IPS DF 6.9 (cell line): ENCODE data around the gene B3GNT7.
A peak's percentile ranks its signal among the peaks of the same experiment; 100 is the strongest.
"Not testable (repeated sequence)": the region's sequence is repeated elsewhere in the genome, so short reads cannot be mapped to it uniquely, and the experiment has no call there.

Experiments
- DNase-seq: peaks from one replicate; pipeline ENCODE4 v3.0.0-alpha.2; 2013; ENCODE audit warnings: low read depth, low spot score
- H3K27ac ChIP-seq: one replicate; pipeline ENCODE4 v1.5.1; 2013; ENCODE audit warnings: low read length, control low read depth
- H3K27me3 ChIP-seq: 2 replicates; pipeline ENCODE4 v1.6.1; 2013; ENCODE audit warnings: mild to moderate bottlenecking, low read length; ENCODE audit not compliant: control insufficient read depth, insufficient read depth
- H3K36me3 ChIP-seq: 2 replicates; pipeline ENCODE4 v1.6.1; 2013; ENCODE audit warnings: low read length; ENCODE audit not compliant: control insufficient read depth, insufficient read depth
- H3K4me1 ChIP-seq: 2 replicates; pipeline ENCODE4 v1.6.1; 2013; ENCODE audit warnings: low read length; ENCODE audit not compliant: control insufficient read depth, insufficient read depth
- H3K4me3 ChIP-seq: 2 replicates; pipeline ENCODE4 v1.5.1; 2013; ENCODE audit warnings: mild to moderate bottlenecking, low read length
- H3K9me3 ChIP-seq: 2 replicates; pipeline ENCODE4 v1.6.1; 2013; ENCODE audit warnings: low read length, inconsistent platforms; ENCODE audit not compliant: control insufficient read depth, insufficient read depth
- WGBS: extraction: QIAGEN DNeasy Blood & Tissue Kit; methylation state at CpG from one replicate; pipeline ENCODE4 v1.1.7; 2013; ENCODE audit warnings: mixed read lengths, missing lambda C conversion rate; ENCODE audit not compliant: insufficient read length, insufficient coverage; 5-methylcytosine and 5-hydroxymethylcytosine counted together

B3GNT7 gene

DNA sequence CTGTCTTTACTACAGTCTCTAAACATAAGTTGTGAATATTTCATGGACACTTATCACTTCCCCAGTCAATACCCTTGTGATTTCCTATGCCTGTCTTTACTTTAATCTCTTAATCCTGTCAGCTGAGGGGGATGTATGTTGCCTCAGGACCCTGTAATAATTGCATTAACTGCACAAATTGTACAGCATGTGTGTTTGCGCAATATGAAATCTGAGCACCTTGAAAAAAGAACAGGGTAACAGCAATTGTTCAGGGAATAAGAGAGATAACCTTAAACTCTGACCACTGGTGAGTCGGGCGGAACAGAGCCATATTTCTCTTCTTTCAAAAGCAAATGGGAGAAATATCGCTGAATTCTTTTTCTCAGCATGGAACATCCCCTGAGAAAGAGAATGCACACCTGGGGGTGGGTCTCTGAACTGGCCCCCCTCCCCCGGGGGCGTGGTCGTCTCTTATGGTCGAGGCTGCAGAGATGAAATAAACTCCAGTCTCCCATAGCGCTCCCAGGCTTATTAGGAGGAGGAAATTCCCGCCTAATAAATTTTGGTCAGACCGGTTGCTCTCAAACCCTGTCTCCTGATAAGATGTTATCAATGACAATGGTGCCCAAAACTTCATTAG lies 19.4 kb upstream of the B3GNT7 start:
- DNase-seq, H3K36me3 ChIP-seq, H3K27ac ChIP-seq, H3K9me3 ChIP-seq, H3K4me1 ChIP-seq, H3K27me3 ChIP-seq, H3K4me3 ChIP-seq: not testable (repeated sequence)
- no CpG with 5 or more reads among the region's 11 CpGs for WGBS

DNA sequence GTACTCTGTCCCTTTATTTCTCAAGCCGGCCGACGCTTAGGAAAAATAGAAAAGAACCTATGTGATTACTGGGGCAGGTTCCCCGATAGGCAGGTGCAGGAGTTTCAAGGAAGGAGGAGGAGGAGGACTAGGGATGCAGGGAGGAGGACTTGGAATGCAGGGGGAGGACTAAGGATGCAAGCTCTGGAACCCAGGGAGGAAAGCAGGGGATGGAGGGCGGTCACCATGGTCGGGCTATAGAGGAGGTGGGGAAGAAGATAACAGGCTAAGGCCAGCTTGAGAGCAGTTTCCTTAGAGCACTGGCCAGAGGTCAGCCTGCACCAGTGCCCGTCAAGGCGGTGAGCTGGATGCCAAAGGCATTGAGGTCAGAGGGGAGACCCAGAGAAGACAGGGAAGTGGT lies 18.7 kb upstream of the B3GNT7 start:
- WGBS, result no CpG with 5 or more reads among the region's 8 CpGs
- no peaks in the 10 kb centered on the region for H3K36me3 ChIP-seq
- no peaks in the 10 kb centered on the region for H3K27me3 ChIP-seq
- DNase-seq, result no peak
- H3K4me1 ChIP-seq, result peaks cover 4% of the 10 kb centered on the region
- H3K9me3 ChIP-seq, result no peaks in the 10 kb centered on the region
- no peak overlapping the region for H3K4me3 ChIP-seq
- H3K27ac ChIP-seq, result peak overlapping the region; percentile 75

DNA sequence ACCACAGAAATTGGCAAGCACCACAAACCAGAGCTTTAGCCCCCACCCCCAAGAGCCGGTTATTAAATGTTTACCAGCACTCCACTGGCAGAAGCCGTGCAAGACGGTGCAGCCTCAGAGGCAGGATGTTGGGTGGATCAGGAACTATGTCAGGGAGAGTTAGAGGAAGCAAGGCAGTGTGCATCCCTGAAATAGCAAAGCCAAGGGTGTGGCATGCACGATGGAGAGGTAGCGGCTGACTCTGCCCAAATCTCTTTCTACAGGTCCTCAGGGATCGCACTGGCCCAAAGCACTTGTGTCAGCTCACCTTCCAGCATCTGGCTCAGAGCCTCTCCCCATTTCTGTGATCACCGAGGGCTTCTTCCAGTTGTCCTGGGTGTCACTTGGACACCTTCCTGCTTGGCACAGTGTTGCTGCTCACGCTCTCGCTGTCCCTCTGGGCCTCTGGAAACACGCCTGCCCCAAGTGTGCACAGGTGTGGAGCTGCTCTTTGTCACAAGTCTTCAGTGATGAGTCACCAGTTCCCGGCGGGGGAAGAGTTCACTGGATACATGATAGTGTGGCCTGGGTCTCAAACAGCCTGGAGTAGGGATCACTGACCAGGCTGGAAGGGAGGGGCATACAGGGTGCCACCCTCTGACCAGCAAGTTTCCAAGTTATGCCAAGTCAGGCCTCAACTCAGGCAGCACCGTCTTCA lies 17.3 kb upstream of the B3GNT7 start:
- Histone ChIP-seq H3K27ac (no peak overlapping the region), H3K4me3 (no peak overlapping the region), H3K27me3 (no peaks in the 10 kb centered on the region), H3K4me1 (peaks cover 4% of the 10 kb centered on the region), H3K9me3 (no peaks in the 10 kb centered on the region), H3K36me3 (no peaks in the 10 kb centered on the region)
- DNase-seq, result no peak
- no CpG with 5 or more reads among the region's 13 CpGs for WGBS

GRCh38 chr2:231379266-231380215 lies 16.0 kb upstream of the B3GNT7 start:
- H3K36me3 ChIP-seq, result no peaks in the 10 kb centered on the region
- WGBS, result no CpG with 5 or more reads among the region's 21 CpGs
- no peak overlapping the region for H3K4me3 ChIP-seq
- H3K27me3 ChIP-seq, result no peaks in the 10 kb centered on the region
- H3K27ac ChIP-seq, result no peak overlapping the region
- no peak for DNase-seq
- no peaks in the 10 kb centered on the region for H3K9me3 ChIP-seq
- peaks cover 4% of the 10 kb centered on the region for H3K4me1 ChIP-seq

DNA sequence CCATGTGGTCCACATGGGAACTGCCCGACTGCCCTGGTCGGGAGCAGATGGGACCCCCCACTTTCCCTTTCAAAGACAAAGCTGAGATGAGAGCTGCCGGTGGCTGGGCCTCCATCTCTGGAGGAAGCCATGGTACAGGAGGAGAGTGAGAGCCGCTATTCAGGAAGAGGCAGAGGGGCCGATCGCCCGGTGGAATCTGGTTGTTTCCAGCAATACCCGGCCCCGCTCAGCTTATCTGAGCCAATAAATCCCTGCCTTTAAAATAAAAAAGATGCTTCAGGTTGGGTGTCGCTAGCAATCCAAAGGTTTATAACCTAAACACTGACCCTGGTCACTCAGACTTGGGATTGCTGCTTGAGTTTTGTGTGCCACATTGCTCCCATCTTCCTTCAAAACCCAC lies 15.2 kb upstream of the B3GNT7 start:
- H3K27me3 ChIP-seq, result no peaks in the 10 kb centered on the region
- DNase-seq, result no peak
- WGBS, result no CpG with 5 or more reads among the region's 10 CpGs
- no peaks in the 10 kb centered on the region for H3K36me3 ChIP-seq
- H3K9me3 ChIP-seq, result no peaks in the 10 kb centered on the region
- no peak overlapping the region for H3K4me3 ChIP-seq
- peaks cover 4% of the 10 kb centered on the region; the same call in 1 of the 2 replicates for H3K4me1 ChIP-seq
- no peak overlapping the region for H3K27ac ChIP-seq

DNA sequence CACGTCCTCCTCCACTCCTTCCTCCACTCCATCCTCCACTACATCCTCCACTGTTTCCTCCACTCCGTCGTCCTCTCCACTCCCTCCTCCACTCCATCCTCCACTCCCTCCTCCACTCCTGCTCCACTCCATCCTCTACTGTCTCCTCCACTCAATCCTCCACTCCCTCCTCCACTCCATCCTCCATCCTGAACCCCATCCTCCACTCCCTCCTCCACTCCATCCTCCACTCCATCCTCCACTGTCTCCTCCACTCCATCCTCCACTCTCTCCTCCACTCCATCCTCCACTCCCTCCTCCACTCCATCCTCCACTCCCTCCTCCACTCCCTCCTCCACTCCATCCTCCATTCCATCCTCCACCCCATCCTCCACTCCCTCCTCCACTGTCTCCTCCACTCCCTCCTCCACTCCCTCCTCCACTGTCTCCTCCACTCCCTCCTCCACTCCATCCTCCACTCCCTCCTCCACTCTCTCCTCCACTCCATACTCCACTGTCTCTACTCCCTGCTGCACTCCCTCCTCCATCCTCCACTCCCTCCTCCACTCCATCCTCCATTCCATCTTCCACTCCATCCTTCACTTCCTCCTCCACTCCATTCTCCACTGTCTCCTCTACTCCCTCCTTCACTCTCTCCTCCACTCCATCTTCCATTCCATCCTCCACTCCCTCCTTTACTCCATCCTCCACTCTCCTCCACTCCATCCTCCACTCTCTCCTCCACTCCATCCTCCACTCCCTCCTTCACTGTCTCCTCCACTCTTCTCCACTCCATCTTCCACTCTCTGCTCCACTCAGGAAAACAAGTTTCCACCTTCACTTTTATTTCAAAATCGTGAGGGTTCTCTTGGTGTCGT lies 14.3 kb upstream of the B3GNT7 start:
- Histone ChIP-seq H3K9me3 (no peaks in the 10 kb centered on the region), H3K4me3 (no peak overlapping the region), H3K4me1 (peaks cover 4% of the 10 kb centered on the region; the same call in 1 of the 2 replicates), H3K27me3 (no peaks in the 10 kb centered on the region), H3K27ac (no peak overlapping the region), H3K36me3 (no peaks in the 10 kb centered on the region; the same call in 1 of the 2 replicates)
- WGBS, result 100% methylated on average over 2 of the region's 5 CpGs
- DNase-seq, result no peak

DNA sequence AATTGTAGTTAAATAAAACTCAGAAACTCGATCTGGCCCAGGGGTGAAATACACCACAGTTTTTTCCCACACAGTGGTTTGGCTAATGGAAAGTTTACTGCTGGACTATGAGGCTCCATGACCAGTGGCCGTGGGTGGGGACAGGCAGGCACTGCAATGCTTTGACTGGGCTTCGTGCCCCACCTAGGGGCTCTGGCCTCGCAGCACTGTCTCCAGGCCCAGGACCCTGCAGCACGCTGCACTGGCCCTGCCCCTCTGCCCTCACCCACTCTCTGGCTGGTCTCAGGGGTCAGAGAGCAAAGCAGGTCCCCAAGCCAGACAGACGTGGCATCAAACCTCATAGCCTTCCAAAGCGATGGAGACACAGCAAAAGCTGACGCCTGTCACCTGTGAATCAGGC lies 13.4 kb upstream of the B3GNT7 start:
- Histone ChIP-seq H3K27ac (no peak overlapping the region), H3K9me3 (no peaks in the 10 kb centered on the region), H3K36me3 (no peaks in the 10 kb centered on the region; the same call in 1 of the 2 replicates), H3K27me3 (no peaks in the 10 kb centered on the region), H3K4me3 (no peak overlapping the region), H3K4me1 (0 out of 2 replicates have a peak, but pooled peaks cover under 1% of the 10 kb centered on the region)
- no peak for DNase-seq
- whole genome bisulfite sequencing, result no CpG with 5 or more reads among the region's 8 CpGs

DNA sequence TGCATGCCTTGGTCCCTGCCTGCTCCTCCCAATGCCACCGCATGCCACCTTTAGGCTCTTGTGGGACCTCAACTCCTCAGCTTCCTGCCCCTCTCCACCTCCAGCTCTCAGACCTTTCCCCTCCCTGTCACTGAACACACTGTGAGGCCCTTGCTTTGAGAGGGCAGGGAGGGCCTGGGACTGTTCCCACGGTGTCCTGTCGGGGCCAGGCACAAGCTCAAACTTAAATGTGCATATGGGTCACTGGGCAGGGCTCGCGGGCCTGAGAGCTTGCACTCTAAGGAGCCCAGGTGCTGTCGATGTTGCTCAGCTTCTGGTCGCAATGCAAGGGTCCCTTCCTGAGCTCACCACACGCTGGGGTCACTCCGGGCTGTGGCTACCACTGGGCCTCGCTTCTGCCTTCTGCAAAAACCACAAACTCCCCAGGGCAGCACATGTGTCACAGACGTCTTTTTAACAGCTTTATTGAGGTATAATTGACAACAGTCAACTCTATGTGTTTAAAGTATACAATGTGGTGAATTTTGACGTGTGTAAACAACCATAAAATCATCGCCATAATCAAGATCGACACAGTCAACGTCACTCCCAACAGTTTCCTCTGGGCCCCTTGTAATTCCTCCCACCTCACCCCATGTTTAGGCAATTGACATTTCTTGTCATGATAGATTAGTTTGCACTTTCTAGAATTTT lies 11.9 kb upstream of the B3GNT7 start:
- no peak overlapping the region for H3K27ac ChIP-seq
- H3K4me3 ChIP-seq, result no peak overlapping the region
- no peaks in the 10 kb centered on the region for H3K27me3 ChIP-seq
- H3K9me3 ChIP-seq, result no peaks in the 10 kb centered on the region
- no peak for DNase-seq
- no CpG with 5 or more reads among the region's 15 CpGs for whole genome bisulfite sequencing
- H3K36me3 ChIP-seq, result no peaks in the 10 kb centered on the region; the same call in 1 of the 2 replicates
- 0 out of 2 replicates have a peak, but pooled peaks cover 1% of the 10 kb centered on the region for H3K4me1 ChIP-seq

GRCh38 chr2:231384109-231384435 lies 11.4 kb upstream of the B3GNT7 start:
- no CpG with 5 or more reads among the region's 2 CpGs for WGBS
- Histone ChIP-seq H3K4me3 (no peak overlapping the region), H3K4me1 (peaks cover 4% of the 10 kb centered on the region; the same call in 1 of the 2 replicates), H3K27ac (no peak overlapping the region), H3K27me3 (no peaks in the 10 kb centered on the region), H3K9me3 (no peaks in the 10 kb centered on the region), H3K36me3 (no peaks in the 10 kb centered on the region; the same call in 1 of the 2 replicates)
- DNase-seq, result no peak
